Type B pancreatic cell (in vitro differentiated cells): ENCODE measurements around the gene SSH2. TPM values are rescaled to one million over a fixed set of nuclear protein-coding genes. Genes with fewer than 3 reads are reported as not detected.
A peak's percentile ranks its signal among the peaks of the same experiment; 100 is the strongest.

Experiments used
- DNase-seq: peaks from one replicate; pipeline ENCODE4 v3.0.0; 2021; ENCODE audit warnings: mixed read lengths; ENCODE audit not compliant: unreplicated experiment; ENCODE audit errors: extremely low spot score
- H3K27ac Mint-ChIP-seq: 2 replicates; pipeline ENCODE4 v1.8.0; 2021; ENCODE audit warnings: mild to moderate bottlenecking, mixed read lengths
- H3K27me3 Mint-ChIP-seq: 2 replicates; pipeline ENCODE4 v1.8.0; 2021; ENCODE audit warnings: mixed read lengths
- H3K36me3 Mint-ChIP-seq: 2 replicates; pipeline ENCODE4 v1.8.0; 2021; ENCODE audit warnings: mixed read lengths
- H3K4me1 Mint-ChIP-seq: one replicate; pipeline ENCODE4 v1.8.0; 2021; ENCODE audit warnings: mixed read lengths; ENCODE audit not compliant: unreplicated experiment
- H3K4me3 Mint-ChIP-seq: 2 replicates; pipeline ENCODE4 v1.8.0; 2021; ENCODE audit warnings: mild to moderate bottlenecking, mixed read lengths
- H3K9me3 Mint-ChIP-seq: 2 replicates; pipeline ENCODE4 v1.8.0; 2021; ENCODE audit warnings: mixed read lengths
- CTCF ChIP-seq: fragments of 200-600 bp; sonication (generic); conservative IDR thresholded peaks from 2 replicates; pipeline ENCODE4 v1.5.0; 2021; ENCODE audit warnings: antibody characterized with exemption, mild to moderate bottlenecking
- total RNA-seq: library from RNA; stranded (reverse); gene quantifications from 2 replicates; pipeline ENCODE4 v1.2.1, GENCODE V29; 2021; ENCODE audit warnings: low replicate concordance

SSH2 gene
- total RNA-seq, 1 donor from 2014 or later, result 23.8 TPM

- no peaks in the 10 kb centered on the region for H3K36me3 Mint-ChIP-seq
Measured at GRCh38 chr17:29764748-29765147, 165.3 kb downstream of the SSH2 start.

GRCh38 chr17:29764217-29764616 is 165.8 kb downstream of the SSH2 start:
- no peak for DNase-seq
- H3K36me3 Mint-ChIP-seq, result no peaks in the 10 kb centered on the region
- TF ChIP-seq CTCF, result no peak
- H3K27me3 Mint-ChIP-seq, result peaks cover 15% of the 10 kb centered on the region
- peaks cover 20% of the 10 kb centered on the region for H3K4me1 Mint-ChIP-seq
- no peak overlapping the region for H3K4me3 Mint-ChIP-seq
- no peaks in the 10 kb centered on the region for H3K9me3 Mint-ChIP-seq
- H3K27ac Mint-ChIP-seq, result no peak overlapping the region

More at GRCh38 chr17:29764748-29765147, 165.3 kb downstream of the SSH2 start:
- Mint-ChIP-seq H3K4me3 (no peak overlapping the region), H3K27me3 (peaks cover 11% of the 10 kb centered on the region), H3K9me3 (no peaks in the 10 kb centered on the region), H3K27ac (no peak overlapping the region), H3K4me1 (peaks cover 18% of the 10 kb centered on the region)
- no peak for TF ChIP-seq CTCF
- DNase-seq, result no peak

DNA sequence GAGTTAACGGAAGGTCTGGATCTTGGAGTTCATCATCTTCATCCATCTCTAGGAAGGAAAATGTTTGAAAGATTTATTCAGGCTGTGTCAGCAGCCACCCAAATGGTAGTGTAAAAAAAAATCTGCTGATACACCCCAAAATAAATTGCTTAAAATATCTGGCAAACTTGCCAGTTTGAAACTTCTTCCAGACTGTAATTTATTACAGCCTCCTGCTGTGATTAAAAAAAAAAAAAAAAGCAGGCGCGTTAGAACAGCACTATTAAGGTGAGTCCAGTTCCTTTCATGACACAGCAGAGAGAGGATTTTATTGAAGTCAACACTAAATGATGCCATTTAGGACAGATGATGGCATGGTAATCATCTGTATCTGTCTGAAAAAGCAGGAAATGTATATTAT is 166.8 kb downstream of the SSH2 start:
- H3K4me1 Mint-ChIP-seq, result peaks cover 20% of the 10 kb centered on the region
- H3K4me3 Mint-ChIP-seq, result no peak overlapping the region
- peaks cover 15% of the 10 kb centered on the region for H3K27me3 Mint-ChIP-seq
- DNase-seq, result no peak
- no peaks in the 10 kb centered on the region for H3K36me3 Mint-ChIP-seq
- TF ChIP-seq CTCF, result no peak
- H3K9me3 Mint-ChIP-seq, result no peaks in the 10 kb centered on the region
- no peak overlapping the region for H3K27ac Mint-ChIP-seq

DNA sequence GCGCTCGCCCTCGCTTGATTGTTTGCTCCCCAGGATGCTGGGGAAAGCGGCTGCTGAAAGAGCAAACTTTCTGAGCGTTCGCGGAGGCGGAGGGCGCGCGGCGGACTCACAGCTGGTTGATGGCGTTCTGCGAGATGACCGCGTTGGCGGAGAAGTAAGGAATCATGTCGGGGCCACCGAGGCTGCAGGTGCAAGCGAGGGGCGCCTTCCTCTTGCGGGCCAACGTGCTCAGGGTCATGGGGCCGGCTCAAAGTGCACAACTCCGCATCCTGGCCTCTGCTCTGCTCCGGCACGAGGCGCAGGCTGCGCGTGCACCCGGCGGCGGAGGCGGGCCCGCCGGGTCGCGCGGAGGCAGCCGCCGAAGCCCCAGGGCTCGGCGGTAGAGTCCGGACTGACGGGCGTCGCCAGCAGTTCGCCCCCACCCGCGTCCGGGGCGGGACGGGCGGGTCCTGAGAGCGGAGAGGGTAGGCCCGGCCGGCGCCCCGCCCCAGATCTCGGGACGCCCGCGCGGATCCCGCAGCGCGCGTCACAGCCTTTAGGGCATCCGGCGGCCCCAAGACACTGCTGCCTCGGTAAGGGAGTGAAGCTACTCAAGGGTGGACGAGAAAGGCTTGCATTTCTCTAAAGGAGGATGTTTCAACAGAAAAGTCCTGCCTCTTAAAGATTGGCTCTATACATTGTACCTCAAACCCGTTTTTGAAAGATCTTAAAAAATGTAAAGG is 168.8 kb downstream of the SSH2 start:
- H3K36me3 Mint-ChIP-seq, result no peaks in the 10 kb centered on the region
- peaks cover 15% of the 10 kb centered on the region for H3K27me3 Mint-ChIP-seq
- H3K27ac Mint-ChIP-seq, result peak overlapping the region; percentile 65
- peak overlapping the region; percentile 95 for H3K4me3 Mint-ChIP-seq
- DNase-seq, result peak; percentile 82
- peaks cover 15% of the 10 kb centered on the region for H3K4me1 Mint-ChIP-seq
- H3K9me3 Mint-ChIP-seq, result no peaks in the 10 kb centered on the region
- TF ChIP-seq CTCF, result no peak

GRCh38 chr17:29760279-29761039 is 169.6 kb downstream of the SSH2 start:
- Mint-ChIP-seq H3K27me3 (peaks cover 15% of the 10 kb centered on the region), H3K27ac (peak overlapping the region; percentile 65), H3K4me1 (peaks cover 15% of the 10 kb centered on the region), H3K4me3 (peak overlapping the region; percentile 95), H3K36me3 (no peaks in the 10 kb centered on the region), H3K9me3 (no peaks in the 10 kb centered on the region)
- TF ChIP-seq CTCF, result no peak
- no peak for DNase-seq
